HG02870 (cell line): ENCODE measurements around the gene MOB4.
"Not testable (repeated sequence)": the region's sequence is repeated elsewhere in the genome, so short reads cannot be mapped to it uniquely, and the experiment has no call there.

Source experiments
- ATAC-seq: cut with Tn5 transposase; IDR thresholded peaks from one replicate; pipeline ENCODE4 v1.9.1; 2021; ENCODE audit warnings: mild to moderate bottlenecking, moderate library complexity; ENCODE audit not compliant: unreplicated experiment

Gene MOB4

DNA sequence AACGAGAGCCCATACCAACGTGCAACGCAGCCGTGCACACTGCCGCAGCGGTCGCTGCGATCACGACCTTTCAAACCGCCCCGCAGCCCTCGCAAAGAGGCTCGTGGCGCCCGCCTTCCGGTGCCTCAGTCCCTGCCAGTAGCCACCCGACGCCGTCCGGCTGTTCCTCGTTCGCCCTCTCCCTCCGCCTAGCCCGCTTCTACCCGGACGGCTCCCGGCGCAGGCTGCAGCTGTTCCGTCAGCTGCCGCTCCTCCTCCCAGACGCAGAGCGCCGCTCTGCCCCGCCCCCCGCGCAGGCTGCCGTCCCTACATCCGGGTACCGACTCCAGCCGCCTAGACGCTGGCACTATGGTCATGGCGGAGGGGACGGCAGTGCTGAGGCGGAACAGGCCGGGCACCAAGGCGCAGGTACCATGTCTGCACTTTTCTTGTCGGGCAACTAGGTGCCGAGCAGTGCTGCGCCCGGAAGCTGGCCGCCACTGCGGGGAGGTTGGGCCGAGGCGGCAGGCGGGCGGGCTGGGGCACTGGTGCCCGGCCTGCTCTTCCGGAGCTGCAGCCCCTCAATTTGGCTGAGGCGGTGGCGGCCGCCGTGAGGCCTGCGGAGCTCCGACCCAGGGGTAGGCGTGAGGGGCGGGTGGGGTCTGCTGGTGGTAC, at the start of gene MOB4:
MOB4 (plus strand) TSS at position 328 of the 654 bp plus-strand sequence; CDS start at position 349, 21 bp downstream.
- peak; percentile 92 for ATAC-seq

- ATAC-seq: no peak
Measured at GRCh38 chr2:197472166-197472565, 43.7 kb upstream of the MOB4 start.

- no peak for ATAC-seq
Measured at GRCh38 chr2:197477797-197478196, 38.1 kb upstream of the MOB4 start.

DNA sequence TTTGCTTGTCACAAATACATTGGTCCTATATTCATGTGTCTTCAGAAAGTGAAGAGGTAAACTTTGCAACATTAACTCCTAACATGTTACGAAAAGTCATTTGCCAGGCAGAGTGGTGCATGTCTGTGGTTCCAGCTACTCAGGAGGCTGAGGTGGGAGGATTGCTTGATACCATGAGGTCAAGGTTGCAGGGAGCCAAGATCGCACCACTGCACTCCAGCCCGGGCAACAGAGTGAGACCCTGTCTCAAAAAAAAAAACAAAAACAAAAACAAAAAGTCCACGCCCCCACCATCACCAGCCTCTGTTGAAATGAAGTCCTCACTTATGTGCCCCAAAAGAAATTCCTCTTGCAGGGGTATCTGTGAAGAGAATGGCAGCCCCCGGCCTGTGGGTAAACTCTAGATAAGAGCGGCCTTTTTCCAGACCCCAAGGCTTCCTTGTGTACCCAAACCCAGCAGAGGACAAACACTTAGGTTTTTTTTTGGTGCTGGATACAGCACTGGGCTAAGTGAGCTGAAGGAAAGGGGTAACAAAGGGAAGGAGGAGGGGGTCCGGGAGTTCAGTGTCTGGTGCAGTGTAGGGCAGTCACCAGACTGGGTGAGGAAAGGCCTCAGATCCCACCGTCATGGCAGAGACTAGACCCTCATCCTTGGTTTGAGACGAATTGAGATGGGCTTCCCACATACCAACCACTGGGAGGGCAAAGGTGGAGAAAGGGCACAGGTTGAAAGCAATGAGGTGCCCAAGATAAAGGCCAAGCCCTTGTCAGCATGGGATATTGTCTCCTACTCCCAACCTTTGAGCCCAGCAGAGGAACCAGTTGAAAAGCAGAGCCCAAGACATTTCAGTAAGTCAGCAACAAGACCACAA, 35.5 kb upstream of the MOB4 start:
- no peak for ATAC-seq

GRCh38 chr2:197484248-197484647, 31.6 kb upstream of the MOB4 start:
- not testable (repeated sequence) for ATAC-seq

GRCh38 chr2:197486175-197486574, 29.7 kb upstream of the MOB4 start:
- no peak for ATAC-seq

DNA sequence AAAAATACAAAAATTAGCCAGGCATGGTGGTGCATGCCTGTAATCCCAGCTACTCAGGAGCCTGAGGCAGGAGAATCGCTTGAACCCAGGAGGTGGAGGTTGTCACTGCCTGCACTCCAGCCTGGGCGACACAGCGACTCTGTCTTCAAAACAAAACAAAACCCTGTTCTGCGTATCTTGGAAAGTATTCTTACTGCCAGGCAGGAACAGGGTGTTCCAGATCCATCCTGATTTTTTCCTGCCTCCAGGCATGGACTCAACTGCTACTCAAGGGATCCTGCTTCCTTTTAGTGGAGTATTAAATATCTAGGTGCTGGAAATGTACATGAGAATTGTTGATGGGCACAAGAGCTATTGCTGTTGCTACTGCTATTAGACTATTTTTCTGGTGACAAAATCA, 28.5 kb upstream of the MOB4 start:
- ATAC-seq: no peak

DNA sequence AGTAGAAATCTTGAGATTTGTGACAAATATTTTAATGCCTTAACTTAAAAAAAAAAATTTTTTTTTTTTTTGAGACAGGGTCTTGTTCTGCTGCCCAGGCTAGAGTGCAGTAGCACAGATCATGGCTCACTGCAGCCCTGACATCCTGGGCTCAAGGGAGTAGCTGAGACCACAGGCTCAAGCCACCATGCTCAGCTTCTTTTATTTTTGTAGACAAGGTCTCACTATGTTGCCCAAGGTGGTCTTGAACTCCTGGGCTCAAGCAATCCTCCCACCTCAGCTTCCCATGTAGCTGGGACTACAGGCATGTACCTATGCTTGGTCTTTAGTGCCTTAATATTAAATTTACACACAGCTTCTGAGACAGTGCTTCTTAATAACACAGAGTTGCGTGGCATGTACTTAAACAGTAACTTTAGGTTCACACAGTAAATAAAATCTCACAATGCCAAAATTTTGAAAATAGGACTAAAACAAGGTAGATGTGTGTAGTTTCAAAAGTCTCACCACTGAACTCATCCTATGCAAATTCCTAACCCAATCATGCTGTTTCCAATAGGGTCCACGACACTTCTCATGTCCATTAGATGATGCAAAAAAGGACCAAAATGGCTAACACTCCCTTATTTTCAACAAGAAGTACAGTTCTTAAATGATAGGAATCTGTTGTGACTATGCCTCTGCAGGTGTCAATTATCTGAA, 20.3 kb upstream of the MOB4 start:
- no peak for ATAC-seq

GRCh38 chr2:197496695-197497094, 19.2 kb upstream of the MOB4 start:
- ATAC-seq: no peak

GRCh38 chr2:197497326-197497725, 18.5 kb upstream of the MOB4 start:
- ATAC-seq: no peak

GRCh38 chr2:197498235-197498936, 17.5 kb upstream of the MOB4 start:
- ATAC-seq: no peak

GRCh38 chr2:197498937-197499593, 16.8 kb upstream of the MOB4 start:
- ATAC-seq: no peak

DNA sequence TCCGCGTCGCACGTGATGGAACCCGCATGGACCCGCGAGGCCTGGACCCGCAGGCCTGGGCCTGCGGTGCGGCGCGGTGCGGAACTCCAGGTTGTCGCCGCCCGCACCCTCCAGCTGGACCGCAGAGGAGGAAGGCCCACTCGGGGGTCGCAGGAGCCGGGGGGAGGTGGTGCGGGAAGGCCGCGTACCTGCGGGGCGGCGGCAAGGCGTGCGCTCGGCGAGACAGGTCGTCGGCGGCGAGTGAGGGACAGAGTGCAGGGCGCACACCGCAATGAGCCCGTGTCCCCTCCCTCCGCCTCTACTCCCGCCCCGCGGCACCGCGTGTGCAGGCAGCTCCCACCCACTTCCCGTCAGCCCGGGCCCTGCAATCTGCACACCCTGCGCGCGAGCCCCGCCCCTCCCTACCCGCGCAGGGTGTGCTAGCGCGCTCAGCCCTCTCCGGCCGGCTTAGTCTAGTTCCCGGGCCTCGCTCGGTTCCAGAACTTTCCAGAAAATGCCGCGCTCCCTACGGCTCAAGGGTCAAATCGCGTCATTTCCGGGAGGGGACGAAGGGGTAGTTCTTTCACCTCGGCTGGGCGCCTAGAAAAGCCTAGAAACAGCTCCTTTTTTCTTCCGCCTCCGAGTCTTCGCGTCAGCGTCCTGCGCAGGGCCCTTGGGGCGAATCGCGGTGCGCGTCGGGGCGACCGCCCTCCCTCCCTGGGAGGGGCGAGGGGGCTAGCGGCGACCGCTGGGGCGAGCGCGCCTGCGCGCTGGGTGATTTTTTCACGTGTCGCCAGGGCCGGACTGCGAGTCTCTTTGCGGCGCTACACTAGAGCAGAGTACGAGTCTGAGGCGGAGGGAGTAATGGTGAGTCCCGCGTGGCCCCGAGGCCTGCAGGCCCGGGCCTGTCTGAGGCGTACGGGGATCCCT, 16.0 kb upstream of the MOB4 start, which contains the start of the genes HSPD1 and HSPE1:
HSPD1 (minus strand) TSS at position 247 of the 909 bp plus-strand sequence. CDS start 992 bp downstream, outside the sequence.
HSPE1 (plus strand) TSS at position 786 of the 909 bp plus-strand sequence; CDS start at position 844, 58 bp downstream.
- peak; percentile 79 for ATAC-seq

DNA sequence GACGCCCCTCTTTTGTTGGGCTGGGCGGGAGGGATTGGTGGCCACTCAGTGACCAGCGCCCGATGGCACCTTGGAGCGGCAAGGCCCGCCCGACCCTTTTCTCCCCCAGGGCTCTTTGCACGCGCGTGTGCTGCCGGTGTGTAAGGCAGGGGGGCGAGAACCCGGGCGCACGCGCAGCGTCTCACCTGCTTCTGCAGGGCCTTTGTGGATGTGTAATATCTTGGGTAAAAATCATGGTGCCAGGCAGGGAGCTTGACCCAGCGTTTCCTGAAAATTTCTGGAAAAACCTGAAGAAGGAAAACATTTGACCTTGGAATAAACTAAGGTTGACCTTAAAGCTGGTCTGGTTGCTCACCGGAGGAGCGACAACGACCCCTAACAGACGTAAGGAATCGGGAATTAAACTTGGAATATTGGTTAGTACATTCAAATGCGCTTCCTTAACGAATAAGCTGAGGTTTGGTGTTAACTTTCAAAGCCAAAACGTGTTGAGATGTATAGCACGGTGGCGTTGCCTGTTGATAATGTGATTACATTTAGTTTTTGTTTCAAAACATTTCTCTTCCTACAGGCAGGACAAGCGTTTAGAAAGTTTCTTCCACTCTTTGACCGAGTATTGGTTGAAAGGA, 15.2 kb upstream of the MOB4 start:
- peak; percentile 7 for ATAC-seq

GRCh38 chr2:197502201-197502600, 13.7 kb upstream of the MOB4 start:
- ATAC-seq: no peak

DNA sequence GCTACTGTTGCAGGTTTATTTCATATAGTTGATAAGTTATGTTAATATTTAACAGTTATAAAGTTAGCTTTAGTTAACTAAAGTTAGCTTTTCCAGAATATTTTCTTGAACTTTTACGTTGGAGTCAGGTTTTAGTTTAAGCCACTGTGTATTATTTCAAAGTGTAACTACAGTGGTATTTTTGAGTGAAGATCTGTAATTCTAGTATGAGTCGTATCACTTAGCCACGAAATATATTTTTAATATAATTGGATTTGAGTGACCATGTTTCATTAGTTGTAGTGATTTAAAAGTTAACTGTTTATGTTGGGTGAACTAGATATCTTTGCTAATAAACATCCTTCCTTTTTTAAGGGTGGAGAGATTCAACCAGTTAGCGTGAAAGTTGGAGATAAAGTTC, 13.2 kb upstream of the MOB4 start:
- no peak for ATAC-seq

GRCh38 chr2:197504000-197504399, 11.9 kb upstream of the MOB4 start:
- ATAC-seq: no peak

DNA sequence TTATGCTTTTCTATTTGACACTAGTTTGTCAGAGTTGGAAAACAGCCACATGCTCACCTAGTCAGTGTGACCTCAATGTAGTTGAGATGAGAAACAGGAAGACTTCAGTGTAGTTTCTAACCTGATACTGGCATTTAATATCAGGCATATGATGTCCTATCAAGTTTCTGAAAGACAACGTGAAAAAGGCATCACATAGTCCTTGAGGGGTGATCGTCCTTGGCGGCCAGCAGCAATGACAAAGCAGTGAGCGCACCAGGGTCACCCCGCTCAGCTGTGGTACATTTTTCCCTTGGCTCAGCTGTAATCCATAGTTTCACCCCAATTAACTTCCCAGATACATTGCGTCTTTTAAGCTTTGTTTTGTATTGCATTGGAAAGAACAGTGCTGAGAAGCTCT, 11.4 kb upstream of the MOB4 start:
- ATAC-seq: no peak

DNA sequence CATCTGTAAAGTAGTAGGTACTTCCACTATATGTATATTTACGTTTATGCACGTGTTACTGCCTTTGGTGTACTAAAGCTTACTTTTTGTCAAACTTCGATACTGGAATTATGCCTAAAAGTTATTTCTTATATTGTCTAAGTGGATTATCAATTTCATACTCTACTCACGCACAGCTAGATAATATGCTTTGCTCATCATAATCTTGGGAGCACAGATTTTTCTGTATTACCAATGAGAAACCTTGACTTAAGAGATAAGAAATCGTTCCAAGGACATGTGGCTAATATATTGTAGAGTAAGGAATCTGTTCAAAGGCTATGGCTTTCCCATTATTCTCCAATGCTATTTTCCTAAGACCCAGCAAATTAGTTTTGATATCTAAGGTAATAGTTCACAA, 9.2 kb upstream of the MOB4 start:
- ATAC-seq: no peak
